MM.1S (cell line): Measurements from ENCODE around the gene CBL.
A peak's percentile ranks its signal among the peaks of the same experiment; 100 is the strongest.

ENCODE experiments used
- EZH2 ChIP-seq: fragments of 300-600 bp; sonication (generic); optimal IDR thresholded peaks from 2 replicates; pipeline ENCODE3; 2017; ENCODE audit warnings: low read depth, mild to moderate bottlenecking, antibody characterized with exemption, low read length, mixed read lengths
- TF ChIP-seq, protein P1 (sequence below): fragments of 300-600 bp; sonication (generic); IDR thresholded peaks from 2 replicates; pipeline ENCODE4 v1.5.1; 2016; ENCODE audit warnings: antibody characterized with exemption, low read length, mixed read lengths

- TF ChIP-seq, protein P1, sequence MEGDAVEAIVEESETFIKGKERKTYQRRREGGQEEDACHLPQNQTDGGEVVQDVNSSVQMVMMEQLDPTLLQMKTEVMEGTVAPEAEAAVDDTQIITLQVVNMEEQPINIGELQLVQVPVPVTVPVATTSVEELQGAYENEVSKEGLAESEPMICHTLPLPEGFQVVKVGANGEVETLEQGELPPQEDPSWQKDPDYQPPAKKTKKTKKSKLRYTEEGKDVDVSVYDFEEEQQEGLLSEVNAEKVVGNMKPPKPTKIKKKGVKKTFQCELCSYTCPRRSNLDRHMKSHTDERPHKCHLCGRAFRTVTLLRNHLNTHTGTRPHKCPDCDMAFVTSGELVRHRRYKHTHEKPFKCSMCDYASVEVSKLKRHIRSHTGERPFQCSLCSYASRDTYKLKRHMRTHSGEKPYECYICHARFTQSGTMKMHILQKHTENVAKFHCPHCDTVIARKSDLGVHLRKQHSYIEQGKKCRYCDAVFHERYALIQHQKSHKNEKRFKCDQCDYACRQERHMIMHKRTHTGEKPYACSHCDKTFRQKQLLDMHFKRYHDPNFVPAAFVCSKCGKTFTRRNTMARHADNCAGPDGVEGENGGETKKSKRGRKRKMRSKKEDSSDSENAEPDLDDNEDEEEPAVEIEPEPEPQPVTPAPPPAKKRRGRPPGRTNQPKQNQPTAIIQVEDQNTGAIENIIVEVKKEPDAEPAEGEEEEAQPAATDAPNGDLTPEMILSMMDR = peak; percentile 88
- TF ChIP-seq EZH2 = no peak
These were observed 132.3 kb downstream of the CBL start for GRCh38 chr11:119338318-119338890.
